Type B pancreatic cell (in vitro differentiated cells): ENCODE data around the gene NR1D2. TPM values are rescaled to one million over a fixed set of nuclear protein-coding genes. Genes with fewer than 3 reads are reported as not detected.

Experiments used
- DNase-seq: peaks from one replicate; pipeline ENCODE4 v3.0.0; 2021; ENCODE audit warnings: mixed read lengths; ENCODE audit not compliant: unreplicated experiment; ENCODE audit errors: extremely low spot score
- H3K27ac Mint-ChIP-seq: 2 replicates; pipeline ENCODE4 v1.8.0; 2021; ENCODE audit warnings: mild to moderate bottlenecking, mixed read lengths
- H3K27me3 Mint-ChIP-seq: 2 replicates; pipeline ENCODE4 v1.8.0; 2021; ENCODE audit warnings: mixed read lengths
- H3K36me3 Mint-ChIP-seq: 2 replicates; pipeline ENCODE4 v1.8.0; 2021; ENCODE audit warnings: mixed read lengths
- H3K4me1 Mint-ChIP-seq: one replicate; pipeline ENCODE4 v1.8.0; 2021; ENCODE audit warnings: mixed read lengths; ENCODE audit not compliant: unreplicated experiment
- H3K4me3 Mint-ChIP-seq: 2 replicates; pipeline ENCODE4 v1.8.0; 2021; ENCODE audit warnings: mild to moderate bottlenecking, mixed read lengths
- H3K9me3 Mint-ChIP-seq: 2 replicates; pipeline ENCODE4 v1.8.0; 2021; ENCODE audit warnings: mixed read lengths
- total RNA-seq: library from RNA; stranded (reverse); gene quantifications from 2 replicates; pipeline ENCODE4 v1.2.1, GENCODE V29; 2021; ENCODE audit warnings: low replicate concordance
- TF ChIP-seq, protein P1 (sequence below): fragments of 200-600 bp; sonication (generic); conservative IDR thresholded peaks from 2 replicates; pipeline ENCODE4 v1.5.0; 2021; ENCODE audit warnings: antibody characterized with exemption, mild to moderate bottlenecking

The NR1D2 gene
- total RNA-seq, 1 donor from 2014 or later = 20.6 TPM

DNA sequence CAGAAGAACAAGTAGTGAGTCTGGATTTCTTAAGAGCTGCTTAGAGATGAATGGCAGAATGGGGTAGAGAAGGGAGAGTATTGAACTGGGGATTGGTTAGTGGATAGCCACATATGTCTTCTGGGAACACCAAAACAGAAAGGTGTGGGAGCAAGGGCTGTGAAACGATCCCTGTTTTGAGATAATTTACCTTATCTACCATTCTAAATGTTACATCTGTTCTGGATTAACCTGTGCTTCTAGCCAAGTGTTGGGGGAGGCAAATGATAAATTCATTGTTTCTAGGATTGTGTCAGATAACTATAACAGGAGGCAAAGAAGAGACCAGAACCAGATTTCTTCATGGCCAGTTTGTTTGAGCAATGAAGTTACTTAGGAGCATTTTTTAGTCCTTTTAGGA lies 8.4 kb downstream of the NR1D2 start:
- TF ChIP-seq, protein P1, sequence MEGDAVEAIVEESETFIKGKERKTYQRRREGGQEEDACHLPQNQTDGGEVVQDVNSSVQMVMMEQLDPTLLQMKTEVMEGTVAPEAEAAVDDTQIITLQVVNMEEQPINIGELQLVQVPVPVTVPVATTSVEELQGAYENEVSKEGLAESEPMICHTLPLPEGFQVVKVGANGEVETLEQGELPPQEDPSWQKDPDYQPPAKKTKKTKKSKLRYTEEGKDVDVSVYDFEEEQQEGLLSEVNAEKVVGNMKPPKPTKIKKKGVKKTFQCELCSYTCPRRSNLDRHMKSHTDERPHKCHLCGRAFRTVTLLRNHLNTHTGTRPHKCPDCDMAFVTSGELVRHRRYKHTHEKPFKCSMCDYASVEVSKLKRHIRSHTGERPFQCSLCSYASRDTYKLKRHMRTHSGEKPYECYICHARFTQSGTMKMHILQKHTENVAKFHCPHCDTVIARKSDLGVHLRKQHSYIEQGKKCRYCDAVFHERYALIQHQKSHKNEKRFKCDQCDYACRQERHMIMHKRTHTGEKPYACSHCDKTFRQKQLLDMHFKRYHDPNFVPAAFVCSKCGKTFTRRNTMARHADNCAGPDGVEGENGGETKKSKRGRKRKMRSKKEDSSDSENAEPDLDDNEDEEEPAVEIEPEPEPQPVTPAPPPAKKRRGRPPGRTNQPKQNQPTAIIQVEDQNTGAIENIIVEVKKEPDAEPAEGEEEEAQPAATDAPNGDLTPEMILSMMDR = no peak
- no peaks in the 10 kb centered on the region for H3K27me3 Mint-ChIP-seq
- DNase-seq = no peak
- no peaks in the 10 kb centered on the region for H3K9me3 Mint-ChIP-seq
- H3K4me1 Mint-ChIP-seq = peaks cover 41% of the 10 kb centered on the region
- no peak overlapping the region for H3K27ac Mint-ChIP-seq
- no peak overlapping the region for H3K4me3 Mint-ChIP-seq
- peaks cover 33% of the 10 kb centered on the region for H3K36me3 Mint-ChIP-seq

DNA sequence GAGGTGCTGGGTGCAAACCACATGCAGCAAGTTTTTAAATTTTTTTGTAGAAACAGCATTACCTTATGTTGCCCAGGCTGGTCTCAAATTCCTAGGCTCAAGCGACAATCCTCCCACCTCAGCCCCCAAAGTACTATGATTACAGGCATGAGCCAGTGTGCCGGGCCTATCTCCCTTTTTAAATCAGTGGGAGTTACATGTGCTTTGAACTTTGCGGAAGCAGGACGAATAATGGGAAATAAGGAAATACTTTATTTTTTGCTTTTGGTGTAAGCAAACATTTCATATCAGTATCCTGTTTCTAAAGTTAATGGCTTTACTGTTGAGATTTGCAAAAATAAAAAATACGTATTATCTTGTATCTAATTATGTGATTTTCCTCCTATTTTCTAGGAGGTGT lies 9.1 kb downstream of the NR1D2 start:
- Mint-ChIP-seq H3K4me1 (peaks cover 43% of the 10 kb centered on the region), H3K27ac (no peak overlapping the region), H3K9me3 (no peaks in the 10 kb centered on the region), H3K36me3 (peaks cover 33% of the 10 kb centered on the region), H3K4me3 (no peak overlapping the region), H3K27me3 (no peaks in the 10 kb centered on the region)
- no peak for DNase-seq
- TF ChIP-seq, protein P1 = no peak

DNA sequence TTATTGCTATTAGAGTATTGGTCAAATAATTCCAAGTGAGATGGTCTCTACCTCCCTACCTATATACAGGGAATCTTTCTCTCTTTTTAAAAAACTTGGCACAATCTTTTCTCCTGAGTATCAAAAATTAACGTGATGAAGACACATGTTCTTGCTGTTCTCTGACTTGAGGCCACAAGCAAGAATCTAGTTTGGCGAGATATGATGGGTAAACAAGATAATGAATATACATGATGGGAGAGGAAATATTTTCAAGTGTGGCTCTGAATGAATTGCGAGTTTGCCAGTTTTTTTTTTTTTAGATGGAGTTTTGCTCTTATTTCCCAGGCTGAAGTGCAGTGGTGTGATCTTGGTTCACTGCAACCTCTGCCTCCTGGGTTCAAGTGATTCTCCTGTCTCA lies 11.6 kb downstream of the NR1D2 start:
- no peaks in the 10 kb centered on the region for H3K27me3 Mint-ChIP-seq
- H3K9me3 Mint-ChIP-seq = no peaks in the 10 kb centered on the region
- DNase-seq = no peak
- peaks cover 26% of the 10 kb centered on the region for H3K4me1 Mint-ChIP-seq
- H3K4me3 Mint-ChIP-seq = no peak overlapping the region
- peaks cover 42% of the 10 kb centered on the region for H3K36me3 Mint-ChIP-seq
- no peak overlapping the region for H3K27ac Mint-ChIP-seq
- TF ChIP-seq, protein P1 = no peak

DNA sequence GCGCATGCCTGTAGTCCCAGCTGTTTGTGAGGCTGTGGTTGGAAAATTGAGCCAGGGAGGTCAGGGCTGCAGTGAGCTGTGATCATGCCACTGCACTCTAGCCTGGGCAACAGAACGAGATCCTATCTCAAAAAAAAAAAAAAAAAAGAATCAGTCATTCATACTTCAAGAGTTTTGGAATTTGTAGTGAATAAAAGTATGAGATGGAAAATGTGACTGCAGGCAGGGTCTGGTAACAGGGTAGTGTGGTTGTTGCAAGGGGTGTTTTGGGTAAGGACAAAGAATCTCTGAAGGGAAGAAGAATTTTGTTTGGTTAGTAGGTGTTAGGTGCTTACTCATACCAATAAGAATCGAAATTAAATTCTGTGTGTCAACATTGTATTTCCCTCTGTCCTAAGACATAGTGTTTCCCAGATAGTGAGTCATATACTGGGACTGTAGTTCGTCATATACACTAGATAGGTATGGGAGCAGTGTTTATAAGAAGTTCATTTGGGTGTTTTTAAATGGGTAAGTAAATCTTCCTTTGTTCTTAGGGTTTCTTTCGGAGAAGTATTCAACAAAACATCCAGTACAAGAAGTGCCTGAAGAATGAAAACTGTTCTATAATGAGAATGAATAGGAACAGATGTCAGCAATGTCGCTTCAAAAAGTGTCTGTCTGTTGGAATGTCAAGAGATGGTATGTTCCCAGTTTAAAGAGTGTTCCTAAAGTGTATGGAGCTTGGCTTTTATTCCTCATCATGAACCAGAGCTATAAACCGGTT lies 14.2 kb downstream of the NR1D2 start:
- Mint-ChIP-seq H3K4me1 (peaks cover 12% of the 10 kb centered on the region), H3K4me3 (no peak overlapping the region), H3K9me3 (no peaks in the 10 kb centered on the region), H3K27ac (peak overlapping the region; percentile 76), H3K36me3 (peaks cover 53% of the 10 kb centered on the region), H3K27me3 (no peaks in the 10 kb centered on the region)
- TF ChIP-seq, protein P1 = no peak
- no peak for DNase-seq

DNA sequence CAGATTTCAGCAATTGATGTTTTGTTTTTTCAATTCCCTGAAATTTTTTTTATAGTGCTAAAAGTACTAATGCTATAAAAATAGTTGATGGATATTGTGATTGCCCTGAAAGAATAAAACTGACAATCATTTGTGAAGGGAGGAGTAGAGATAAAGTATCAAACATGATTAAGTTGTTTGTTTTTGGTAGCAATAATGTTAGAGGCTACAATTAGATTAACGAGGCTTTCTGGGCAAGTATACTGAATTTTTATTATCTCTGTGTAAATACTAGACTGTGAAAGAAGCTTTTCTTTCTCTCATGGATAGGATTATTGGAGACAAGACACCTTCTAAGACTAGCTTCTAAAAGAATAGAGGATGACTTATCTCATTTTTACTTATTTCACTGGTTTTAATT lies 15.6 kb downstream of the NR1D2 start:
- peaks cover 5% of the 10 kb centered on the region for H3K4me1 Mint-ChIP-seq
- TF ChIP-seq, protein P1 = no peak
- H3K4me3 Mint-ChIP-seq = no peak overlapping the region
- H3K27me3 Mint-ChIP-seq = no peaks in the 10 kb centered on the region
- DNase-seq = no peak
- H3K36me3 Mint-ChIP-seq = peaks cover 49% of the 10 kb centered on the region
- H3K27ac Mint-ChIP-seq = no peak overlapping the region
- no peaks in the 10 kb centered on the region for H3K9me3 Mint-ChIP-seq
